ENCODE measurements around the gene TMEM41A. TPM values are rescaled to one million over a fixed set of nuclear protein-coding genes. Genes with fewer than 3 reads are reported as not detected.
"Not testable (repeated sequence)": the region's sequence is repeated elsewhere in the genome, so short reads cannot be mapped to it uniquely, and the experiment has no call there.

Gene TMEM41A
- total RNA-seq, 2 donors from 2014 or later, result 20.6 to 23.4 TPM

DNA sequence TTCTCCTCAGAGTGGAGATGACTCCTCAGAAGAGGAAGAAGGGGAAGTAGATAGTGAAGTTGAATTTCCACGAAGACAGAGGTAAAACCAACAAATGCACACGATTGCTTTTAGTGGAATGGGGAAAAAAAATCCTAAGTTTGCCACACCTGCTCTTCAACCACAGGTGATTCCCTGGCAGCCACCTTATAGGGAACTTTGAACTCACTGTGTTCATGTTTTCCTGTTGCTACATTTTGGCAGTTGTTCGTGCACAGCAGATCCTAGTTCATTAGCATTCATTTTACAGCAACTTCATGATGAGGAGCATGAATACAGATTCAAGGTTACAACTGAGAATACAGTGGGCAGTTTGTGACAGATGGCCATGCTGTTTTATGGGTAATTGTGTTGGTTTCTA, 21.5 kb downstream of the TMEM41A start:
- peaks cover 3% of the 10 kb centered on the region for H3K4me1 Mint-ChIP-seq
- H3K9me3 ChIP-seq (ENCODE audit: control insufficient read depth, low read length, poor library complexity, severe bottlenecking), result no peaks in the 10 kb centered on the region
- H3K4me3 Mint-ChIP-seq, result no peak overlapping the region
- H3K27ac Mint-ChIP-seq, result no peak overlapping the region
- no peaks in the 10 kb centered on the region for H3K27me3 Mint-ChIP-seq
- DNase-seq (no peak), ATAC-seq (no peak)
- peaks cover 8% of the 10 kb centered on the region for H3K36me3 Mint-ChIP-seq (ENCODE audit: low read depth)

DNA sequence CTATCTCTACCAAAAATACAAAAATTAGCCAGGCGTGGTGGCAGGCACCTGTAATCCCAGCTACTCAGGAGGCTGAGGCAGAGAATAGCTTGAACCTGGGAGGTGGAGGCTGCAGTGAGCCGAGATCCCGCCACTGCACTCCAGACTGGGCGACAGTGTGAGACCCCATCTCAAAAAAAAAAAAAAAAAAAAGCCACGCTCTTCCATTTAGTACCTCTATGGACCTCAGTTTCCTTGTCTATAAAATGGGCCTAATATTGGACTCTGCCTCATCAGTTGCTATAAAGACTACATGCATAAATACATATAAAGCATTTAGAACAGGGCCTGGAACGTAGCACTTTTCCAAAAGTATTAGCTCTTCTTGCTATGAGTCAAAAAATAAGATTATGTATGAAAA, 23.9 kb downstream of the TMEM41A start:
- H3K9me3 ChIP-seq (ENCODE audit: control insufficient read depth, low read length, poor library complexity, severe bottlenecking); H3K4me1 Mint-ChIP-seq; H3K4me3 Mint-ChIP-seq; H3K27me3 Mint-ChIP-seq; H3K27ac Mint-ChIP-seq; ATAC-seq; DNase-seq; H3K36me3 Mint-ChIP-seq (ENCODE audit: low read depth): not testable (repeated sequence)

DNA sequence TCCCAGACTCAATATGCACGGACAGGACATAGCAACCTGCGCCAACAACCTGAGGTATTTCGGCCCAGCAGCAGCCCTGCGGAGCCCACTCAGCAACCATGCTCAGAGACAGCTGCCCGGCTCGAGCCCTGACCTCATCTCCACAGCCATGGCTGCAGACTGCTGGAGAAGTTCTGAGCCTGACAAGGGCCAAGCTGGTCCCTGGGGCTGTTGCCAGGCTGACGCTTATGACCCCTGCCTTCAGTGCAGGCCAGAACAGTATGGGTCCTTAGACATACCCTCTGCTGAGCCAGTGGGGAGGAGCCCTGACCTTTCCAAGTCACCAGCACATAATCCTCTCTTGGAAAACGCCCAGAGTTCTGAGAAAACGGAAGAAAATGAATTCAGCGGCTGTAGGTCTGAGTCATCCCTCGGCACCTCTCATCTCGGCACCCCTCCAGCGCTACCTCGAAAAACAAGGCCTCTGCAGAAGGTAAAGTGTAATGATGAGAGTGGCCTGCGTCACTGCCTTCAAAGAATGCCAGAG, 25.5 kb downstream of the TMEM41A start:
- H3K4me1 Mint-ChIP-seq, result peaks cover 7% of the 10 kb centered on the region
- no peaks in the 10 kb centered on the region for H3K27me3 Mint-ChIP-seq
- H3K4me3 Mint-ChIP-seq, result no peak overlapping the region
- DNase-seq (no peak), ATAC-seq (no peak)
- H3K9me3 ChIP-seq (ENCODE audit: control insufficient read depth, low read length, poor library complexity, severe bottlenecking), result no peaks in the 10 kb centered on the region
- H3K36me3 Mint-ChIP-seq (ENCODE audit: low read depth), result peaks cover 7% of the 10 kb centered on the region
- no peak overlapping the region for H3K27ac Mint-ChIP-seq

GRCh38 chr3:185470323-185470722, 28.5 kb downstream of the TMEM41A start:
- ATAC-seq, result no peak
- no peak overlapping the region for H3K4me3 Mint-ChIP-seq
- peaks cover 4% of the 10 kb centered on the region for H3K4me1 Mint-ChIP-seq
- no peaks in the 10 kb centered on the region for H3K9me3 ChIP-seq (ENCODE audit: control insufficient read depth, low read length, poor library complexity, severe bottlenecking)
- peaks cover 7% of the 10 kb centered on the region for H3K36me3 Mint-ChIP-seq (ENCODE audit: low read depth)
- no peak overlapping the region for H3K27ac Mint-ChIP-seq
- no peaks in the 10 kb centered on the region for H3K27me3 Mint-ChIP-seq
- no peak for DNase-seq

DNA sequence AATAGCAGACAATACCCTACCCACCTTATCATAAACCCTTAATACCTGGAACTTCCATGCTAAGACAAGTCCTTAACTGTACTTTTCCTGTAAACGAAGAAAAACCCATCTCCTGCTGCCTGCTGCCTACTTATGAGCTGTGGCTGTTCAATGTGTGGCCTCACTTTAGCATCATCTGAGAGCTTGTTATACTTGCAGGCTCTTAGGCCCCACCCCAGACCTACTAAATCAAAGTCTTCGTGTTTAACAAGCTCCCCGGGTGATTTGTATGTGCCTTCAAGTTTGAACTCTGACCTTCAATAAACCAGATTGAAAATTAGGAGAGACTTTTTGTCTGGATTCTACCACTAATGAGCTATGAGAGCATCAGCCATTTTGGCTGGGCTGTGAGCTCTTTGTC, 29.3 kb downstream of the TMEM41A start:
- Mint-ChIP-seq H3K4me1 (peaks cover 4% of the 10 kb centered on the region), H3K27me3 (no peaks in the 10 kb centered on the region), H3K36me3 (ENCODE audit: low read depth) (peaks cover 7% of the 10 kb centered on the region), H3K27ac (no peak overlapping the region), H3K4me3 (no peak overlapping the region)
- no peaks in the 10 kb centered on the region for H3K9me3 ChIP-seq (ENCODE audit: control insufficient read depth, low read length, poor library complexity, severe bottlenecking)
- DNase-seq, result no peak
- no peak for ATAC-seq

DNA sequence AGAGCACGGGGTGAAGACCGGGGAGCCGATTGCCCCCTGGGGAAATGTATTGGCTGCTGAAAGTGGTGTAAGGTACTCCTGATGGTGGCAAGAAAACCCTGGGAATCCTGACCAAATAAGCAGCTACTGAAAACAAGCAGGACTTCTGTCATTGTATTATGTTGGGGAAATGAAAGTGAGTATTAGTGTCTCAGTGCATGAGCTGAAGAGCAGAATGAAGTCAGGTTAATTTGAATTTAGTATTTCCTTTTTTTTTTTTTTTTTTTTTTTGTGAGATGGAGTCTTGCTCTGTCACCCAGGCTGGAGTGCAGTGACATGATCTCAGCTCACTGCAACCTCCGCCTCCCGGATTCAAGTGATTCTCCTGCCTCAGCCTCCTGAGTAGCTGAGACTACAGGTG, 32.7 kb downstream of the TMEM41A start:
- H3K4me1 Mint-ChIP-seq; H3K27me3 Mint-ChIP-seq; H3K9me3 ChIP-seq (ENCODE audit: control insufficient read depth, low read length, poor library complexity, severe bottlenecking); H3K36me3 Mint-ChIP-seq (ENCODE audit: low read depth); H3K4me3 Mint-ChIP-seq; H3K27ac Mint-ChIP-seq; DNase-seq; ATAC-seq: not testable (repeated sequence)

DNA sequence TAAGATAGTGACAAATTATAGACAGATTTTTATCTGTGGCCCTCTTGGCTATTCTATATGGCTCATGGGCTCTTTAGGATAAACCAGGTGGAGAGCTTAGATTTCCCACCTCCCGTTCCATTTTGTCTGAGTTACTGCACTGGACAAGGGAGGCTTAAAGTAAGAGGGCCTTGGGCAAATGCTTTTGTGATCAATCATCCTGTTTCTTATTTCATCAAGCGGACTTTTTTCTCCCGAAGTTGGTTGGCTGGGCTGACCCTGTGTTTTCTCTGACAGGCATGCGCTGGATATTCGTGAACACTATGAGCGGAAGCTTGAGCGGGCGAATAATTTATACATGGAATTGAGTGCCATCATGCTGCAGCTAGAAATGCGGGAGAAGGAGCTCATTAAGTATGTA, 33.4 kb downstream of the TMEM41A start:
- Mint-ChIP-seq H3K4me3 (no peak overlapping the region), H3K27ac (no peak overlapping the region), H3K36me3 (ENCODE audit: low read depth) (peaks cover 5% of the 10 kb centered on the region), H3K4me1 (peaks cover 4% of the 10 kb centered on the region), H3K27me3 (no peaks in the 10 kb centered on the region)
- no peak for ATAC-seq
- H3K9me3 ChIP-seq (ENCODE audit: control insufficient read depth, low read length, poor library complexity, severe bottlenecking), result no peaks in the 10 kb centered on the region
- no peak for DNase-seq

DNA sequence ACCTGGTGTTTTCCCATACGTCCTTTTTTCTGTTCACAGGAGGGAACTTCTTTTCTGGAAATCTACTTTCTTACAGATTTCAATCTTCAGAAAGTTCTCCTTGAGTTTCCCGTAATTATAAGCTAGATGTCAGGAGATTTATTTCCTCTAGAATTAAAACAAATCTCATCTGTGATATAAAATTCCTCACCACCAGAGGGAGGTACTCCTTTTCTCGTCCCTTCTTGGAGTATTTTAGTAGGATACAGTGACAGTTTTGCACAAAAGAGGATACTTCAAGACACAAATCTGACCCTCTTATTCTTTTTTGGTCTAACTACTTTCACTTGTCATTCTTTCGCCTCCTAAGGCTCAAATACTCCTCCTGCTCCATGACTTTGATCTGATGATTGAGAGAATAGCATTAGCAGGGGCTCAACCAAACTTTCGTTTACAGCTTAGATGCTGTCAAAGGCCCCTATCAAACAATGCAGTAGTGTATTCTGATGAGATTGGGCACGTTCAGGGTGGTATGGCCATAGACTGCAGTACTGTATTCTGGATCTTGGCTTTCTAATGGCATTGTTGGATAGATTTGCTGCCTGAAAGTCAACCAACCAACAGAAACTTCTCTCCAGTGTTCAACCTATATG, 38.0 kb downstream of the TMEM41A start:
- H3K27me3 Mint-ChIP-seq, result no peaks in the 10 kb centered on the region
- H3K4me1 Mint-ChIP-seq, result no peaks in the 10 kb centered on the region
- ATAC-seq, result no peak
- H3K27ac Mint-ChIP-seq, result no peak overlapping the region
- DNase-seq, result no peak
- peaks cover 3% of the 10 kb centered on the region for H3K36me3 Mint-ChIP-seq (ENCODE audit: low read depth)
- H3K9me3 ChIP-seq (ENCODE audit: control insufficient read depth, low read length, poor library complexity, severe bottlenecking), result no peaks in the 10 kb centered on the region
- H3K4me3 Mint-ChIP-seq, result no peak overlapping the region

- ATAC-seq (no peak), DNase-seq (no peak)
- H3K27me3 Mint-ChIP-seq, result no peaks in the 10 kb centered on the region
- H3K4me1 Mint-ChIP-seq, result no peaks in the 10 kb centered on the region
- H3K9me3 ChIP-seq (ENCODE audit: control insufficient read depth, low read length, poor library complexity, severe bottlenecking), result no peaks in the 10 kb centered on the region
- peaks cover 3% of the 10 kb centered on the region for H3K36me3 Mint-ChIP-seq (ENCODE audit: low read depth)
- H3K27ac Mint-ChIP-seq, result no peak overlapping the region
- H3K4me3 Mint-ChIP-seq, result no peak overlapping the region
Measured at GRCh38 chr3:185460309-185460708, 38.5 kb downstream of the TMEM41A start.

DNA sequence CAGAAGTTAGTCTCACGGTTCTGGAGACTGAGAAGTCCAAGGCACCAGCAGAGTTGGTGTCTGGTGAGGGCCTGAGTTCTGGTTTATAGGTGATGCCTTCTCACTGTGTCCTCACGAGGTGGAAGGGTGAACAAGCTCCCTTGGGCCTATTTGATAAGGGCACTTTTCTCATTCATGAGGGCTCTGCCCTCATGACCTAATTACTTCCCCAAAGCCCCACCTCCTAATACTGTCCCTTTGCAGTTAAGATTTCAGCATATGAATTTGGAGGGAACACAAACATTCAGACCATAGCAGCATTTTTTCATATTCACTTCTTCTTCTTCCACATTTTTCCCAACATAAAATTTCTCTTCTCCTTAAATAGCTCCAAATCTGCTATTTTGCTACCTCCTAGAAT, 41.5 kb downstream of the TMEM41A start:
- DNase-seq (no peak), ATAC-seq (no peak)
- Mint-ChIP-seq H3K4me3 (no peak overlapping the region), H3K27ac (no peak overlapping the region), H3K36me3 (ENCODE audit: low read depth) (no peaks in the 10 kb centered on the region), H3K4me1 (no peaks in the 10 kb centered on the region), H3K27me3 (no peaks in the 10 kb centered on the region)
- no peaks in the 10 kb centered on the region for H3K9me3 ChIP-seq (ENCODE audit: control insufficient read depth, low read length, poor library complexity, severe bottlenecking)

GRCh38 chr3:185451432-185451831, 47.4 kb downstream of the TMEM41A start:
- DNase-seq; H3K36me3 Mint-ChIP-seq (ENCODE audit: low read depth); H3K27ac Mint-ChIP-seq; H3K4me1 Mint-ChIP-seq; H3K27me3 Mint-ChIP-seq; ATAC-seq; H3K9me3 ChIP-seq (ENCODE audit: control insufficient read depth, low read length, poor library complexity, severe bottlenecking); H3K4me3 Mint-ChIP-seq: not testable (repeated sequence)

- ATAC-seq (no peak), DNase-seq (no peak)
- Mint-ChIP-seq H3K4me1 (no peaks in the 10 kb centered on the region), H3K27me3 (no peaks in the 10 kb centered on the region), H3K36me3 (ENCODE audit: low read depth) (no peaks in the 10 kb centered on the region), H3K27ac (no peak overlapping the region), H3K4me3 (no peak overlapping the region)
- no peaks in the 10 kb centered on the region for H3K9me3 ChIP-seq (ENCODE audit: control insufficient read depth, low read length, poor library complexity, severe bottlenecking)
Measured at GRCh38 chr3:185448107-185448506, 50.7 kb downstream of the TMEM41A start.

GRCh38 chr3:185444329-185444728, 54.5 kb downstream of the TMEM41A start:
- Mint-ChIP-seq H3K36me3 (ENCODE audit: low read depth) (peaks cover 2% of the 10 kb centered on the region), H3K27ac (no peak overlapping the region), H3K4me3 (no peak overlapping the region), H3K27me3 (peaks cover 15% of the 10 kb centered on the region), H3K4me1 (no peaks in the 10 kb centered on the region)
- DNase-seq, result no peak
- no peak for ATAC-seq
- no peaks in the 10 kb centered on the region for H3K9me3 ChIP-seq (ENCODE audit: control insufficient read depth, low read length, poor library complexity, severe bottlenecking)

DNA sequence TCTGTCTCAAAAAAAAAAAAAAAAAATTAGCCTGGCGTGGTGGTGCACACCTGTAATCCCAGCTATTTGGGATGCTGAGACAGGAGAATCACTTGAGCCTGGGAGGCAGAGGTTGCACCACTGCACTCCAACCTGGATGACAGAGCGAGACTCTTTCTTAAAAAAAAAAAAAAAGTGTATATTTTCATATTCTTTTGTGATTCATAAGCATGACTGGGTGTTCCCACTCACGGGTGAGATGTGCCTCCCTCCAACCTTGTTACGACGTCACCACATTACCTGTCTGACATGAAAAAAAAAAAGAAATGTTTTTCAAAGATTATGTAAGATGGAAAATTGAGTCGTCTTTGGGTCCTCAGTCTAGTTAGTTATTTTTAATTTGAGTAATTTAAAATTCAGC, 56.8 kb downstream of the TMEM41A start:
- H3K36me3 Mint-ChIP-seq (ENCODE audit: low read depth), result peaks cover 2% of the 10 kb centered on the region
- H3K4me3 Mint-ChIP-seq, result no peak overlapping the region
- H3K4me1 Mint-ChIP-seq, result no peaks in the 10 kb centered on the region
- no peak for ATAC-seq
- no peak overlapping the region for H3K27ac Mint-ChIP-seq
- H3K27me3 Mint-ChIP-seq, result peaks cover 25% of the 10 kb centered on the region
- H3K9me3 ChIP-seq (ENCODE audit: control insufficient read depth, low read length, poor library complexity, severe bottlenecking), result no peaks in the 10 kb centered on the region
- DNase-seq, result no peak

All from T-helper 17 cell (primary cell).